ENCODE data around the gene ECEL1. TPM values are rescaled to one million over a fixed set of nuclear protein-coding genes. Genes with fewer than 3 reads are reported as not detected.
"Not testable (repeated sequence)": the region's sequence is repeated elsewhere in the genome, so short reads cannot be mapped to it uniquely, and the experiment has no call there.

ECEL1 gene
- total RNA-seq, 2 donors from 2014 or later, result 1.6 to 4.6 TPM

DNA sequence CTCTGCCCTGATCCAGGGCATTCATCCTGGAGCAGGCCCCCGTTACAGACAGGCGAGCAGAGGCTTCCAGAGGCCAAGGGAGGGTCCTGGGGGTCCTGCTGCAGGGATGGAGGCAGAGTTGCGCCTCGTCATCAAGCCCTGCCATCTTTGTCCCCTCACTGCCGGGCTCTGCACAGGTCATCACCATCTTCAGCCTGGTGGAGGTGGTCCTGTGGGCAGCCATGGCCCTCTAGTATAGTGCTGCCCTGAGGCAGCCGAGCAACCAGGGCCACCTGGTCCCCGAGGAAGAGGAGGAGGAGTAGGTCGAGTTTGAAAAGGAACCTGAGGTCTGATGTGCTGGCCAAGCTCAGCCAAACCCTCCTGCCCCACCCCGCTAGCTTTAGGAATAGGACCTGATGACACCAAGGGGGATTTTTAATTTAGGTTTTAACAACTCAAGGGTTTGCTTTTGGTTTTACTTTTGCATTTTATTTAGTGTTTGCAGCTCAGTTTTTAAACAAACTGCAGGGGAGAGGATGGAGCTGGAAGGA, 40.5 kb downstream of the ECEL1 start:
- 89 to 92% methylated on average over 9 of the region's 9 CpGs for WGBS, 2 experiments (ENCODE audit: insufficient coverage in 1 of 2, insufficient read length in 1 of 2)
- no peaks in the 10 kb centered on the region for H3K4me1 ChIP-seq (ENCODE audit: control insufficient read depth, insufficient read depth, low read length)
- DNase-seq, result no peak
- H3K27me3 ChIP-seq (ENCODE audit: control insufficient read depth, insufficient read depth, low read length, poor library complexity, severe bottlenecking), result peaks cover 4% of the 10 kb centered on the region
- no peak overlapping the region for H3K4me3 ChIP-seq (ENCODE audit: low read length)
- H3K27me3 Mint-ChIP-seq (ENCODE audit: insufficient read depth), result no peaks in the 10 kb centered on the region
- no peaks in the 10 kb centered on the region for H3K36me3 ChIP-seq (ENCODE audit: control insufficient read depth, insufficient read depth, low read length)
- no peak overlapping the region for H3K4me3 Mint-ChIP-seq
- H3K36me3 Mint-ChIP-seq (ENCODE audit: low read depth), result no peaks in the 10 kb centered on the region
- no peaks in the 10 kb centered on the region for H3K4me1 Mint-ChIP-seq
- no peak overlapping the region for H3K9ac ChIP-seq (ENCODE audit: extremely low read depth, low read length, poor library complexity, severe bottlenecking)
- no peak overlapping the region for H3K27ac Mint-ChIP-seq
- TF ChIP-seq, protein P1, sequence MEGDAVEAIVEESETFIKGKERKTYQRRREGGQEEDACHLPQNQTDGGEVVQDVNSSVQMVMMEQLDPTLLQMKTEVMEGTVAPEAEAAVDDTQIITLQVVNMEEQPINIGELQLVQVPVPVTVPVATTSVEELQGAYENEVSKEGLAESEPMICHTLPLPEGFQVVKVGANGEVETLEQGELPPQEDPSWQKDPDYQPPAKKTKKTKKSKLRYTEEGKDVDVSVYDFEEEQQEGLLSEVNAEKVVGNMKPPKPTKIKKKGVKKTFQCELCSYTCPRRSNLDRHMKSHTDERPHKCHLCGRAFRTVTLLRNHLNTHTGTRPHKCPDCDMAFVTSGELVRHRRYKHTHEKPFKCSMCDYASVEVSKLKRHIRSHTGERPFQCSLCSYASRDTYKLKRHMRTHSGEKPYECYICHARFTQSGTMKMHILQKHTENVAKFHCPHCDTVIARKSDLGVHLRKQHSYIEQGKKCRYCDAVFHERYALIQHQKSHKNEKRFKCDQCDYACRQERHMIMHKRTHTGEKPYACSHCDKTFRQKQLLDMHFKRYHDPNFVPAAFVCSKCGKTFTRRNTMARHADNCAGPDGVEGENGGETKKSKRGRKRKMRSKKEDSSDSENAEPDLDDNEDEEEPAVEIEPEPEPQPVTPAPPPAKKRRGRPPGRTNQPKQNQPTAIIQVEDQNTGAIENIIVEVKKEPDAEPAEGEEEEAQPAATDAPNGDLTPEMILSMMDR (conservative IDR thresholded peaks at IDR 0.05), result no peak
- no peak overlapping the region for H3K27ac ChIP-seq (ENCODE audit: low read depth, low read length)
- no peaks in the 10 kb centered on the region for H3K9me3 Mint-ChIP-seq
- no peaks in the 10 kb centered on the region for H3K9me3 ChIP-seq (ENCODE audit: control insufficient read depth, low read length)

GRCh38 chr2:232446266-232446777, 41.3 kb downstream of the ECEL1 start:
- not testable (repeated sequence) for H3K27me3 ChIP-seq (ENCODE audit: control insufficient read depth, insufficient read depth, low read length, poor library complexity, severe bottlenecking); H3K36me3 Mint-ChIP-seq (ENCODE audit: low read depth); H3K4me3 ChIP-seq (ENCODE audit: low read length); H3K27me3 Mint-ChIP-seq (ENCODE audit: insufficient read depth); H3K4me1 ChIP-seq (ENCODE audit: control insufficient read depth, insufficient read depth, low read length); H3K9me3 ChIP-seq (ENCODE audit: control insufficient read depth, low read length); H3K27ac Mint-ChIP-seq; H3K27ac ChIP-seq (ENCODE audit: low read depth, low read length); H3K4me3 Mint-ChIP-seq; H3K9ac ChIP-seq (ENCODE audit: extremely low read depth, low read length, poor library complexity, severe bottlenecking); H3K4me1 Mint-ChIP-seq; H3K36me3 ChIP-seq (ENCODE audit: control insufficient read depth, insufficient read depth, low read length); H3K9me3 Mint-ChIP-seq
- DNase-seq, result peak; percentile 64
- 36 to 100% methylated on average over 1 to 7 of the region's 9 CpGs for WGBS, 2 experiments (ENCODE audit: insufficient coverage in 1 of 2, insufficient read length in 1 of 2)

GRCh38 chr2:232445149-232445885, 42.3 kb downstream of the ECEL1 start:
- not testable (repeated sequence) for H3K27ac Mint-ChIP-seq; H3K9ac ChIP-seq (ENCODE audit: extremely low read depth, low read length, poor library complexity, severe bottlenecking); H3K9me3 ChIP-seq (ENCODE audit: control insufficient read depth, low read length); H3K9me3 Mint-ChIP-seq; H3K4me1 Mint-ChIP-seq; H3K27me3 ChIP-seq (ENCODE audit: control insufficient read depth, insufficient read depth, low read length, poor library complexity, severe bottlenecking); H3K27ac ChIP-seq (ENCODE audit: low read depth, low read length); H3K27me3 Mint-ChIP-seq (ENCODE audit: insufficient read depth); H3K4me3 ChIP-seq (ENCODE audit: low read length); H3K4me3 Mint-ChIP-seq; H3K4me1 ChIP-seq (ENCODE audit: control insufficient read depth, insufficient read depth, low read length); H3K36me3 Mint-ChIP-seq (ENCODE audit: low read depth); H3K36me3 ChIP-seq (ENCODE audit: control insufficient read depth, insufficient read depth, low read length)
- peak; percentile 44 for DNase-seq
- WGBS, 2 experiments (ENCODE audit: insufficient coverage in 1 of 2, insufficient read length in 1 of 2), result 88 to 89% methylated on average over 7 to 20 of the region's 29 CpGs

GRCh38 chr2:232444409-232445148, 43.1 kb downstream of the ECEL1 start:
- Histone ChIP-seq H3K27ac (ENCODE audit: low read depth, low read length) (no peak overlapping the region), H3K4me1 (ENCODE audit: control insufficient read depth, insufficient read depth, low read length) (no peaks in the 10 kb centered on the region), H3K9me3 (ENCODE audit: control insufficient read depth, low read length) (no peaks in the 10 kb centered on the region), H3K9ac (ENCODE audit: extremely low read depth, low read length, poor library complexity, severe bottlenecking) (no peak overlapping the region), H3K4me3 (ENCODE audit: low read length) (no peak overlapping the region), H3K27me3 (ENCODE audit: control insufficient read depth, insufficient read depth, low read length, poor library complexity, severe bottlenecking) (no peaks in the 10 kb centered on the region), H3K36me3 (ENCODE audit: control insufficient read depth, insufficient read depth, low read length) (no peaks in the 10 kb centered on the region)
- 85% methylated on average over 15 to 21 of the region's 21 CpGs for WGBS, 2 experiments (ENCODE audit: insufficient coverage in 1 of 2, insufficient read length in 1 of 2)
- Mint-ChIP-seq H3K4me1 (no peaks in the 10 kb centered on the region), H3K9me3 (no peaks in the 10 kb centered on the region), H3K36me3 (ENCODE audit: low read depth) (no peaks in the 10 kb centered on the region), H3K4me3 (no peak overlapping the region), H3K27me3 (ENCODE audit: insufficient read depth) (peaks cover 3% of the 10 kb centered on the region), H3K27ac (peak overlapping the region; percentile 52)
- peak; percentile 90 for DNase-seq
- TF ChIP-seq, protein P1 (conservative IDR thresholded peaks at IDR 0.05), result peak; percentile 82

- H3K27ac ChIP-seq (ENCODE audit: low read depth, low read length); H3K36me3 Mint-ChIP-seq (ENCODE audit: low read depth); H3K9me3 Mint-ChIP-seq; H3K27me3 ChIP-seq (ENCODE audit: control insufficient read depth, insufficient read depth, low read length, poor library complexity, severe bottlenecking); H3K4me1 Mint-ChIP-seq; H3K4me3 ChIP-seq (ENCODE audit: low read length); H3K27me3 Mint-ChIP-seq (ENCODE audit: insufficient read depth); H3K9ac ChIP-seq (ENCODE audit: extremely low read depth, low read length, poor library complexity, severe bottlenecking); H3K4me1 ChIP-seq (ENCODE audit: control insufficient read depth, insufficient read depth, low read length); H3K36me3 ChIP-seq (ENCODE audit: control insufficient read depth, insufficient read depth, low read length); H3K9me3 ChIP-seq (ENCODE audit: control insufficient read depth, low read length); H3K4me3 Mint-ChIP-seq: not testable (repeated sequence)
- peak; percentile 41 for DNase-seq
- H3K27ac Mint-ChIP-seq, result peak overlapping the region; percentile 66
- WGBS, 2 experiments (ENCODE audit: insufficient coverage in 1 of 2, insufficient read length in 1 of 2), result 88 to 94% methylated on average over 7 to 17 of the region's 21 CpGs
Measured at GRCh38 chr2:232443669-232444408, 43.8 kb downstream of the ECEL1 start.
